Karpas-422 (cell line): Measurements from ENCODE around the gene ZNF883. TPM values are rescaled to one million over a fixed set of nuclear protein-coding genes. Genes with fewer than 3 reads are reported as not detected.

ENCODE experiments used
- DNase-seq: peaks from one replicate; pipeline ENCODE4 v3.0.0-alpha.2; 2015
- H2AFZ ChIP-seq: fragments of 200-600 bp; sonication (generic); 2 replicates; pipeline ENCODE4 v1.6.1; 2014; ENCODE audit warnings: antibody characterized with exemption, low read length, mixed read lengths
- H3K27ac ChIP-seq: fragments of 200-600 bp; sonication (generic); 2 replicates; pipeline ENCODE4 v1.5.1; 2014; ENCODE audit warnings: mild to moderate bottlenecking, low read length, moderate library complexity
- H3K27me3 ChIP-seq: fragments of 200-600 bp; sonication (generic); 2 replicates; pipeline ENCODE4 v1.6.1; 2014; ENCODE audit warnings: low read length, mixed read lengths
- H3K36me3 ChIP-seq: fragments of 200-600 bp; sonication (generic); 2 replicates; pipeline ENCODE4 v1.6.1; 2014; ENCODE audit warnings: low read length, mixed read lengths; ENCODE audit not compliant: insufficient read depth
- H3K4me1 ChIP-seq: fragments of 200-600 bp; sonication (generic); 2 replicates; pipeline ENCODE4 v1.6.1; 2014; ENCODE audit warnings: mild to moderate bottlenecking, low read length, mixed read lengths
- H3K4me2 ChIP-seq: fragments of 200-600 bp; sonication (generic); 2 replicates; pipeline ENCODE4 v1.6.1; 2014; ENCODE audit warnings: low read length, low read depth, mild to moderate bottlenecking; ENCODE audit not compliant: poor library complexity, severe bottlenecking
- H3K4me3 ChIP-seq: fragments of 200-600 bp; sonication (generic); 2 replicates; pipeline ENCODE4 v1.5.1; 2014; ENCODE audit warnings: mild to moderate bottlenecking, antibody characterized with exemption, low read length, mixed read lengths
- H3K79me2 ChIP-seq: fragments of 200-600 bp; sonication (generic); 2 replicates; pipeline ENCODE4 v1.6.1; 2014; ENCODE audit warnings: mild to moderate bottlenecking, low read length, mixed read lengths
- H3K9ac ChIP-seq: fragments of 200-600 bp; sonication (generic); 2 replicates; pipeline ENCODE4 v1.6.0; 2014; ENCODE audit warnings: low read length
- H3K9me2 ChIP-seq: fragments of 200-600 bp; sonication (generic), shearing (Covaris generic); replicated peaks from 2 replicates; pipeline ENCODE4 v1.6.0; 2014; ENCODE audit warnings: mild to moderate bottlenecking, low read length, moderate library complexity; ENCODE audit not compliant: insufficient read depth
- H3K9me3 ChIP-seq: fragments of 300-700, 200-600 bp; sonication (generic); 2 replicates; pipeline ENCODE4 v1.6.1; 2014; ENCODE audit warnings: low read length, mixed read lengths
- H4K20me1 ChIP-seq: fragments of 200-600 bp; sonication (generic); 2 replicates; pipeline ENCODE4 v1.6.1; 2014; ENCODE audit warnings: mild to moderate bottlenecking, antibody characterized with exemption, low read length, low read depth; ENCODE audit not compliant: insufficient read depth
- total RNA-seq: library from RNA; depleted of rRNA; stranded (reverse); fragments of >200 nt; shearing (Covaris generic); gene quantifications from 2 replicates; pipeline ENCODE4 v1.2.3, GENCODE V29; 2014; ENCODE audit warnings: low replicate concordance

ZNF883 gene
- total RNA-seq, 1 experiment from 2014 or later: not detected

GRCh38 chr9:112945620-112946208, 66.3 kb downstream of the ZNF883 start:
- H3K27me3 ChIP-seq: no peaks in the 10 kb centered on the region
- H3K4me1 ChIP-seq: no peaks in the 10 kb centered on the region
- H2AFZ ChIP-seq: no peak overlapping the region
- H3K36me3 ChIP-seq: no peaks in the 10 kb centered on the region
- peak; percentile 74 for DNase-seq
- H3K27ac ChIP-seq: no peak overlapping the region
- H3K79me2 ChIP-seq: no peaks in the 10 kb centered on the region
- H3K4me2 ChIP-seq: no peak overlapping the region
- no peaks in the 10 kb centered on the region for H3K9me3 ChIP-seq
- H3K4me3 ChIP-seq: no peak overlapping the region
- H3K9me2 ChIP-seq: no peaks in the 10 kb centered on the region
- no peak overlapping the region for H3K9ac ChIP-seq
- no peaks in the 10 kb centered on the region for H4K20me1 ChIP-seq

GRCh38 chr9:112939418-112939817, 72.6 kb downstream of the ZNF883 start:
- Histone ChIP-seq H4K20me1 (no peaks in the 10 kb centered on the region), H3K9me2 (no peaks in the 10 kb centered on the region), H3K9ac (no peak overlapping the region), H3K9me3 (no peaks in the 10 kb centered on the region), H3K36me3 (no peaks in the 10 kb centered on the region), H3K4me3 (no peak overlapping the region), H3K27ac (no peak overlapping the region), H3K4me1 (no peaks in the 10 kb centered on the region), H3K4me2 (no peak overlapping the region), H3K27me3 (no peaks in the 10 kb centered on the region), H3K79me2 (no peaks in the 10 kb centered on the region), H2AFZ (no peak overlapping the region)
- no peak for DNase-seq

- H3K4me1 ChIP-seq: no peaks in the 10 kb centered on the region
- H3K36me3 ChIP-seq: no peaks in the 10 kb centered on the region
- no peak overlapping the region for H2AFZ ChIP-seq
- no peaks in the 10 kb centered on the region for H3K27me3 ChIP-seq
- no peak overlapping the region for H3K27ac ChIP-seq
- H3K4me2 ChIP-seq: no peak overlapping the region
- DNase-seq: no peak
- H3K79me2 ChIP-seq: no peaks in the 10 kb centered on the region
- no peaks in the 10 kb centered on the region for H3K9me2 ChIP-seq
- H3K9ac ChIP-seq: no peak overlapping the region
- H3K9me3 ChIP-seq: no peaks in the 10 kb centered on the region
- H4K20me1 ChIP-seq: no peaks in the 10 kb centered on the region
- H3K4me3 ChIP-seq: no peak overlapping the region
These were observed 78.3 kb downstream of the ZNF883 start for GRCh38 chr9:112933696-112934095.

- no peaks in the 10 kb centered on the region for H3K9me3 ChIP-seq
These were observed 86.8 kb downstream of the ZNF883 start for GRCh38 chr9:112925058-112925641.

GRCh38 chr9:112921549-112921948, 90.4 kb downstream of the ZNF883 start:
- no peaks in the 10 kb centered on the region for H3K9me3 ChIP-seq
- no peaks in the 10 kb centered on the region for H3K36me3 ChIP-seq
- no peak overlapping the region for H3K4me3 ChIP-seq
- H3K4me2 ChIP-seq: no peak overlapping the region
- H3K27me3 ChIP-seq: no peaks in the 10 kb centered on the region
- DNase-seq: peak; percentile 77
- H2AFZ ChIP-seq: no peak overlapping the region
- no peaks in the 10 kb centered on the region for H4K20me1 ChIP-seq
- H3K4me1 ChIP-seq: no peaks in the 10 kb centered on the region
- no peaks in the 10 kb centered on the region for H3K79me2 ChIP-seq
- no peak overlapping the region for H3K9ac ChIP-seq
- H3K27ac ChIP-seq: no peak overlapping the region
- no peaks in the 10 kb centered on the region for H3K9me2 ChIP-seq

More at GRCh38 chr9:112925058-112925641, 86.8 kb downstream of the ZNF883 start:
- peak; percentile 56 for DNase-seq
- no peaks in the 10 kb centered on the region for H3K27me3 ChIP-seq
- H3K4me2 ChIP-seq: no peak overlapping the region
- H3K79me2 ChIP-seq: no peaks in the 10 kb centered on the region
- no peaks in the 10 kb centered on the region for H3K4me1 ChIP-seq
- H3K36me3 ChIP-seq: no peaks in the 10 kb centered on the region
- H3K27ac ChIP-seq: no peak overlapping the region
- H3K9ac ChIP-seq: no peak overlapping the region
- no peak overlapping the region for H3K4me3 ChIP-seq
- H3K9me2 ChIP-seq: no peaks in the 10 kb centered on the region
- H2AFZ ChIP-seq: no peak overlapping the region
- H4K20me1 ChIP-seq: no peaks in the 10 kb centered on the region

DNA sequence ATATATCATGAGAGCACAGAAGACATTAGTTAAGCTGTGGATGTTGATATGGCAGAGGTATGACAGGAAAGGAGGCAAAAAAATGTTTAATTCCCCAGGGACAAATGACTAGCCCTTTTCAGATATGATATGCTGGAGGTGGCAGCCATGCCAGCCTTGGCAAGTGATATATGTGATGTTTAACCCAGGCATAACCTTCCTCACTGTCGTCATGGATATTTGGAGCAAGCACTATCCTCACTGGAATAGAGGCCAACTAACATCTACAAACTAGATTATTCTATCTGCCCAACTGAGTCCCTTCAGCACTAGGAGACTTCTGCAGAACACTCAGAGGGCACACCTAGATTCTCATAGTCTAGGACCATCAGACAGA, 94.0 kb downstream of the ZNF883 start:
- Histone ChIP-seq H3K9me3 (no peaks in the 10 kb centered on the region), H3K9me2 (no peaks in the 10 kb centered on the region), H3K4me3 (no peak overlapping the region), H3K4me2 (no peak overlapping the region), H3K4me1 (no peaks in the 10 kb centered on the region), H3K79me2 (no peaks in the 10 kb centered on the region), H3K9ac (no peak overlapping the region), H4K20me1 (no peaks in the 10 kb centered on the region), H3K27ac (no peak overlapping the region), H3K36me3 (no peaks in the 10 kb centered on the region), H2AFZ (no peak overlapping the region), H3K27me3 (no peaks in the 10 kb centered on the region)
- DNase-seq: no peak

DNA sequence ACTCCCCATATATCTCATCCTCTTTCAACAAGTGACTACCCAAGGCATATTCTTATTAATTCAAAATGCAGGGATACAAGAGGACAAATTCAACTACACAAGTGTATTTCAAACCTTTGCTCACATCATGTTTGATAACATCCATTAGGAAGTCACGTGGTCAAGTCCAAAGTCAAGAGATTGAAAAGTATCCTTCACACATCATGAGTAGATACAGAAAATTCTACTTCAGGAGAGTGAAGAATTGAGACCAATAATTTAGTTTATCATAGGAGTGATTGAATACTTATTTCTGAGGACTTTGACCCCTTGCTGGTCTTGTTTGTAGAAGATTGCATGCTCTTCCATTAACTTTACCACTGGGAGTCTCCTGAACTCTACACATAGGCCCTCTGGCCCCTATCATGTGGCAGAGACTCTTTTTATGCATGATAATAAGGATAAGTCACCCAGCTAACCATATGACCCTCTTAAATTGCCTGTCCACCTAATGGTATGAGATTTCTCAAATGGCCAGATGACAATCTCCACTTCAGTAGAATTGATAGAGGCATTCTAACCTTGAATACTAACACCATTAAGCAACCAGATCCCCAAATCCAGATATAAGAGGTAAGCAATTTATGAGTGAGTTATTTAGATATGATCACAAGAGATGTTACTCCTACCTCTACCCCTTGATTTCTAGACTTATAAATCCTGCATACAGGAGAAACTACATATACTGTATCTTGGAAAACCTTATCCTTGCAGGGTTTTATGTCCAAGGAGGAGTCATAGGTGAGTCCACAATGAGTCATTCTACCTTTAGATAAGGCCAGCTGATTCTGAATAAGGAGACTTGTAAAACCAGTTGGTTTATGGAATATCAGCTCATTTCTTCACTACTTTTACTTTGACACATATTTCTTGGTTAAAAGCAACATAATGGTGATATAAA, 94.7 kb downstream of the ZNF883 start:
- Histone ChIP-seq H2AFZ (no peak overlapping the region), H3K27me3 (no peaks in the 10 kb centered on the region), H3K4me3 (no peak overlapping the region), H3K9me2 (no peaks in the 10 kb centered on the region), H3K36me3 (no peaks in the 10 kb centered on the region), H3K9ac (no peak overlapping the region), H3K4me2 (no peak overlapping the region), H4K20me1 (no peaks in the 10 kb centered on the region), H3K9me3 (no peaks in the 10 kb centered on the region), H3K27ac (no peak overlapping the region), H3K4me1 (no peaks in the 10 kb centered on the region), H3K79me2 (no peaks in the 10 kb centered on the region)
- DNase-seq: no peak

DNA sequence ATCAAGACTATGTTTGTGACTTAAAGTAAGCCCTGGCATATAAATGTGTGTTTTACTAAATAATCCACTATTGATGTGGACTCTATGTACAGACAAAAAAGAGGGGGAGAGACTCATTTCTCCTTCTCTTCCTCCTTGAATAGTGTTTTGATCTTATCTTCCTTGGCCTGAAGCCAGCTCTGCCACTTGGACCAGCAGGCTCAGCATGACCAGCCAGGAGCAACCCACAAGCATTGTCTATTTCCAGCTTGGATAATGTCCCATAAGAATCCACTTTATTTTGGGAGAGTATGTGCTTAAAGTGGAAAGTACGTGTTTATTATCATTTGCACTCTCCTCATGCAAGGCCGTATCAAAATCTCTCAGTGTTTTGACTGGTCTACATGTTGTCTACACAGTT, 97.5 kb downstream of the ZNF883 start:
- H3K9ac ChIP-seq: no peak overlapping the region
- no peak for DNase-seq
- no peaks in the 10 kb centered on the region for H3K9me3 ChIP-seq

More for the DNA sequence above, 97.5 kb downstream of the ZNF883 start:
- H3K36me3 ChIP-seq: no peaks in the 10 kb centered on the region
- no peak overlapping the region for H2AFZ ChIP-seq
- H3K27me3 ChIP-seq: no peaks in the 10 kb centered on the region
- H3K4me3 ChIP-seq: no peak overlapping the region
- no peaks in the 10 kb centered on the region for H3K9me2 ChIP-seq
- H3K79me2 ChIP-seq: no peaks in the 10 kb centered on the region
- no peaks in the 10 kb centered on the region for H3K4me1 ChIP-seq
- no peak overlapping the region for H3K27ac ChIP-seq
- H3K4me2 ChIP-seq: no peak overlapping the region
- no peaks in the 10 kb centered on the region for H4K20me1 ChIP-seq
